ENCODE results near the gene WBP1L.
A peak's percentile ranks its signal among the peaks of the same experiment; 100 is the strongest.
"Not testable (repeated sequence)": the region's sequence is repeated elsewhere in the genome, so short reads cannot be mapped to it uniquely, and the experiment has no call there.

WBP1L gene

DNA sequence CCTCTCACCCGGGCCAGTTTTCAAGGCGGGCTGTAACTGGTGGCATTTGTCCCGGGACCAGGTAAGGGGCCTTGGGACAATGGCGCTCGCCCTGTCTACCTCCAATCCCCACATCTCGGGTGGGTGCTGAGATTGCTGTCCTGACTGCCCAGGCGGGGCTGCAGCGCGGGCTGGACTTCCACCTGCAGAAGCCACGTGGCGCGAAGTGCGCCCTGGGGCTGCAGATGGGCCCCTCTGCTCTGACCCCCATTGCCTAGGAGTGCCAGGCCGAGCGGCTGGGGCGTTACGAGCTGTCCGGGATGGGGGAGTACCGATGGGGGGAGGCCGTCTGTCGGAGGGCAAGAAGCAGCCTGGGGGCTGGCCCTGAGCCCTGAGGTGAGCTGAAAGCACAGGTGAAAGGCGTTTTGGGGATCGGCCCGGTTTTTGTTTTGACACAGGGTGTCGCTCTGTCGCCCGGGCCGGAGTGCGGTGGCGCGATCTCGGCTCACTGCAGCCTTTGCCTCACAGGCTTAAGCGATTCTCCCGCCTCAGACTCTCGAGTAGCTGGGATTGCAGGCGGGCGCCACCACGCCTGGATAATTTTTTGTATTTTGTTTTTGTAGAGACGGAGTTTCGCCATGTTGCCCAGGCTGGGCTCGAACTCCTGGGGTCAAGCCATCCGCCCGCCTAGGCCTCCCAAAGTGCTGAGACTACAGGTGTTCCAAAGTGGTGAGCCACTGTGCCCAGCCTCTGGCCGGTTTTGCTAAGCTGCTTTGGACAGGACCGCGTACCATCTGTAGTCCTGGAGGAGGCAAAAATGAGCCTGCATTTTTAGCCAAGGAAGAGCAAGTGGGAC, 28.9 kb upstream of the WBP1L start, which contains the start of gene SFXN2:
SFXN2 (plus strand) TSS at position 16 of the 835 bp plus-strand sequence. CDS start 12,001 bp downstream, outside the sequence.
- peak; percentile 63 to 70 for DNase-seq
- TF ChIP-seq GATA1 (IDR thresholded peaks at IDR 0.05; ENCODE audit: low read depth, low read length) = no peak
- TF ChIP-seq POLR2A (IDR thresholded peaks at IDR 0.05; ENCODE audit: low read length) = peak; percentile 74

DNA sequence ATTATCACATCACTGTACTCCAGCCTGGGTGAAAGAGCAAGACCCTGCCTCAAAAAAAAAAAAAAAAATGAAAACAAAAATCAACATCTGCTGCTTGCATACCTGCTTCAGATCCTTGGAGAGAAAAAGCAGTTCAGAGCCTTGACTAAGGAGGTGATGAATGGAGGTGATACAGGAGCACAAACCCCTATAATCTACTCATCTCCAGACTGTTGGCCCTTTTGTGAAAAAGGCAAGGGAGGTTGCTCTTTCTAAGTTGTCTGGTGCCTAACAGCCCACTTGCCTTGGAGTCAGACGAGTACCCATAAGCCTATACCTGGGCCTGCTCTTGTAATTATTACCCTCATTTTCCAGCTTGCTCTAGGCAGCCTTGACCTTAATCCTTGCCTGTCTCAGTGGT, 27.9 kb upstream of the WBP1L start:
- TF ChIP-seq GATA1 (IDR thresholded peaks at IDR 0.05; ENCODE audit: low read depth, low read length) (no peak), POLR2A (IDR thresholded peaks at IDR 0.05; ENCODE audit: low read length) (no peak)
- no peak for DNase-seq

DNA sequence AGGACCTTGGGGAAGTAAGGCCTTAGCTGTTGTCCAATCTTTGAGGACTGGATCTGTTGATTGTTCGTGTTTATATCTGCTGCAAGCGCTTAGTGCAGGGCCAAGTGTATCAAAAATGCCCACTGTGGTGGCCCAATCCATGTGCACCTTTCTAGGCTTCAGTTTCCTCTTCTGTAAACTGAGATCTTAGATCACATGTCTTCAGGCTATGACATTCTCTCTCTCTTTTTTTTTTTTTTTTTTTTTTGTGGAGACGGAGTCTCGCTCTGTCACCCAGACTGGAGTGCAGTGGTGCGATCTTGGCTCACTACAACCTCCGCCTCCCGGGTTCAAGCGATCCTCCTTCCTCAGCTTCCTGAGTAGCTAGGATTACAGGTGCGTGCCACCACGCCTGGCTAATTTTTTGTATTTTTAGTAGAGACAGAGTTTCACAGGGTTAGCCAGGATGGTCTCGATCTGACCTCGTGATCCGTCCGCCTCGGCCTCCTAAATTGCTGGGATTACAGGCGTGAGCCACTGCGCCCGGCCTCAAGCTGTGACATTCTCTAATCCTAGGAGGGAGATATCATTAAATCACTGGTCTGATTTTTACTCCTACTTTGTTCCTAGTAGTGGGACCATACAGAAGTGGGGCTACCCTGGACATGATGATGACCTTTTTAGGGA, 26.7 kb upstream of the WBP1L start:
- DNase-seq = not testable (repeated sequence)

DNA sequence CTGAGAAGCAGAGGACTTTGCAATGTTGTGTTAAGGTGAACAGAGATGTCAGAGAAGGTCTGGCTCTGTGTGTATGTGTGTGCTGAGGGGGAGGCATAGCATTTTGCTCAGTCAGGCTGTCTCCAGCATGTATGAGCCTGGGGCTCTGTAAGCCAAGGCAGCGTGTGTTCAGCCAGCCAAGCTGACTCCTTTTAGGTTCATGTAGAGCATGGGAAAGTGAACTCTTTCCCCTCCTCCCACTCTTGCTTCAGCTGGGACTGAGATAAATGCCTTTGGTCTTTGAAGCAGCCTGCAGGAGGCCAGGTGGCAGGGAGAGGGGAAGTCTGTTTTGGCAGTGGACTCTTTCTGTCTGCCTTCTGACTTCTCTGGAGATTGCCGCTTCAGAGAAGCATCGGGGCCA, 25.5 kb upstream of the WBP1L start:
- no peak for TF ChIP-seq POLR2A (IDR thresholded peaks at IDR 0.05; ENCODE audit: low read length)
- TF ChIP-seq GATA1 (IDR thresholded peaks at IDR 0.05; ENCODE audit: low read depth, low read length) = no peak

DNA sequence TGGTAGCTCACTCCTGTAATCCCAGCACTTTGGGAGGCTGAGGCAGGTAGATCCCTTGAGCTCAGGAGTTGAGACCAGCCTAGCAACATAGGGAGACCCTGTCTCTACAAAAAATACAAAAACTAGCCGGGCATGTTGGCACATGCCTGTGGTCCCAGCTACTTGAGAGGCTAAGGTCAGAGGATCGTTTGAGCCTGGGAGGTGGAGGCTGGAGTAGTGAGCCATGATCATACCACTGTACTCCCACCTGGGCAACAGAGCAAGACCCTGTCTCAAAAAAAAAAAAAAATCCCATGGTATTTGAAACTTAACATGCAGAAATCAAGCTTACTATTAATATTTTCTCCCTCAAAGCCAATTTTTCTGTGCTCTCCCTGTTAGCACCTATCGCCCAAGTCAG, 23.4 kb upstream of the WBP1L start:
- no peak for DNase-seq
- TF ChIP-seq POLR2A (IDR thresholded peaks at IDR 0.05; ENCODE audit: low read length) (no peak), GATA1 (IDR thresholded peaks at IDR 0.05; ENCODE audit: low read depth, low read length) (no peak)

More for the DNA sequence above, 25.5 kb upstream of the WBP1L start:
- DNase-seq = peak in 1 of 2 experiments; percentile 14

DNA sequence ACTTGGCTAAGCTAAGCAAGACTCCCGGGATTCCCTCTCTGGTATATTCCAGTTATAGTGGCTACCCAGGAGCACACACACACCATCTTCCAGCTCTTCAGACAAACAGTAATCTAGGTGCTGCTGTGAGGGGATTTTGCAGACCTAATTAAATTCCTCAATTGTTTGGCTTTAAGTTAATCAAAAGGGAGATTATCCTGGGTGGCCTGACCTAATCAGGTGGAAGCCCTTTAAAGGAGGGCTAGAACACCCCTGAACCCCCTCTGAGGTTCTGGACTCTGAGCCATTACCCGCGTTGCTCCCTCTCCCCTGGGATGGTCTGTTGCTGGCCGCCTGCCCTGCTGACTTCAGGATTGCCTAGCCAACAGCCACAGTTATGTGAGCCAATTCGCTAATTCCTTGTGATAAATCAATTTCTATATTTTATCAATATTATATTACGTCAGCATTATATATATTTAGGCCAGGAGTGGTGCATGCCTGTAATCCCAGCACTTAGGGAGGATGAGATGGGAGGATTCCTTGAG, 22.9 kb upstream of the WBP1L start:
- TF ChIP-seq POLR2A (IDR thresholded peaks at IDR 0.05; ENCODE audit: low read length) (no peak), GATA1 (IDR thresholded peaks at IDR 0.05; ENCODE audit: low read depth, low read length) (no peak)
- DNase-seq = no peak

DNA sequence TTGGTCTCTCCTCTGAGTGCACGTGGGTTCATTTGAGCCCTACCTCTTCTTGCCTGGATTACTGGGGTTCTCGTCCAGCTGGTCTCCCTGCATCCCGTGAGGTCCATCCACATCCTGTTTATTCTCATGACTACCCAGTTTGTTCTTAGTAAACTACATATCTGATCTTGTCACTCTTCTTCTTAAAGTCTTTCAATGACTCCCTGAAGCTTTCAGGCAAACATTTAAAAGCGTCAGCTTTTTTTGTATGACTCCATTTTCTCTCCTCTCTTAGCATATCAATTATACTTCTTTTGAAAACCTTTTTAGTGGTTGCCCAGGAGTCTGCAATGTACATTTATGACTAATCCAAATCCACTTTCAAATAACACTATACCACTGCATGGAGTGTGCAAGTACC, 21.8 kb upstream of the WBP1L start:
- TF ChIP-seq GATA1 (IDR thresholded peaks at IDR 0.05; ENCODE audit: low read depth, low read length) = no peak
- no peak for TF ChIP-seq POLR2A (IDR thresholded peaks at IDR 0.05; ENCODE audit: low read length)

DNA sequence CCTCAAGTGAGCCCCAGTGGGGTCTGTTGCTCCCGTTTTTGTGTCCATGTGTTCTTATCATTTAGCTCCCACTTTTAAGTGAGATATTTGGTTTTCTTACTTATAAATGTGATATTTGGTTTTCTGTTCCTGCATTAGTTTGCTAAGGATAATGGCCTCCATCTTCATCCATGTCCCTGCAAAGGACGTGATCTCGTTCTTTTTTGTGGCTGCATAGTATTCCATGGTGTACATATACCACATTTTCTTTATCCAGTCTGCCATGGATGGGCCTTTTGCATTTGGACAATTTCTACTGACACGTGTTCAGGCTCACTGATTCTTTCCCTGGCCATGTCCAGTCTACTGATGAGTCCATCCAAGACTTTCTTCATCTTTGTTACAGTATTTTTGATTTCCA, 19.8 kb upstream of the WBP1L start:
- DNase-seq = no peak
- TF ChIP-seq GATA1 (IDR thresholded peaks at IDR 0.05; ENCODE audit: low read depth, low read length) = no peak
- no peak for TF ChIP-seq POLR2A (IDR thresholded peaks at IDR 0.05; ENCODE audit: low read length)

More for the DNA sequence above, 21.8 kb upstream of the WBP1L start:
- DNase-seq = no peak

DNA sequence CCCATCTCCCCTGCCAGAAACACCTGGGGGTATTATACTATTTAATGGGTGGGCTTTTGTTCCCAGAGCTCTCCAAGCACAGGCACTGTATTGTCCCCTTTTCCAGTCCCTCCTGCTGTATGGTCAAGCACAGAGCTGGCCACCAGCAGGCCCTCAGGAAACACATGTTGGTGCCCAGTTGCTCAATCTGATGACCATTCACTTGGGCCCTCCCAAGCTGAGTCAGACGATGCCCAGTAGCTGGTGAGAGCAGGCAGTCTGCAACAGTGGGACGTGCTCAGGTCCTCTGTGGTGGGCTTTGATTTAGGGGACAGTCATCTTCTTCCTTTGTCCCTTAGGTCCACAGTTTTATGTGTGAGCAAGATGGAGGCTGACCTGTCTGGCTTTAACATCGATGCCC, 17.5 kb upstream of the WBP1L start:
- no peak for DNase-seq
- TF ChIP-seq GATA1 (IDR thresholded peaks at IDR 0.05; ENCODE audit: low read depth, low read length) (no peak), POLR2A (IDR thresholded peaks at IDR 0.05; ENCODE audit: low read length) (no peak)

DNA sequence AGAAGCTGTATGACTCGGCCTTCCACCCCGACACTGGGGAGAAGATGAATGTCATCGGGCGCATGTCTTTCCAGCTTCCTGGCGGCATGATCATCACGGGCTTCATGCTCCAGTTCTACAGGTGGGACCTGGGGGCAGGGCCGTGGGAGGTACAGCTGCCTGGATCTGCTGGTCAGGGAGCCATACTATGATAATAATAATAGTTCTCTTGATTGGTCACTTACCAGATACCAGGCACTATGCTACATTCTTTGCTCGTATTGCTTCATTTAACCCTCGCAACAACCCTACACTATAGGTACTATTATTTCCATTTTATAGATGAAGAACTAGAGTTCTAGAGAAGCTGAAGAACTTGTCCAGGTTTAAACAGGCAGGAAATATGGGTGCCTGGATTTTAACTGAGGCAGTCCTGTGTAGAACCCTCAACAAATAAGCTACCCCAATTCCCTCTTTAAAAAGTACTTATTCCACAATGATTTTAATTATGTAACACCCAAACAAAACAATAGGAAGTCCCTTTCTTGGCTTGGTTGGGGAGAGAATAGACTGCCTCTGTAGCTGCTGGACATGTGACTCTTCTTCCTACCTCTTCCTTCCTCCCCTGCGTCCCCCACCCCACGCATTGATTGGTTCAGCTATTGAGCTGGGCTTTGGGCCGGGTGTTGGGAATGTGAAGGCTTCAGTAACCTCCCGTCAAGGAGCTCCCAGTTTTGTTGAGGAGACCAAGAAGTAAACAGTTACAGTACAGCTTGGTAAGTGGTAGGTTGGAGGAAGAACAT, 16.5 kb upstream of the WBP1L start:
- no peak for DNase-seq
- TF ChIP-seq GATA1 (IDR thresholded peaks at IDR 0.05; ENCODE audit: low read depth, low read length) (no peak), POLR2A (IDR thresholded peaks at IDR 0.05; ENCODE audit: low read length) (no peak)

DNA sequence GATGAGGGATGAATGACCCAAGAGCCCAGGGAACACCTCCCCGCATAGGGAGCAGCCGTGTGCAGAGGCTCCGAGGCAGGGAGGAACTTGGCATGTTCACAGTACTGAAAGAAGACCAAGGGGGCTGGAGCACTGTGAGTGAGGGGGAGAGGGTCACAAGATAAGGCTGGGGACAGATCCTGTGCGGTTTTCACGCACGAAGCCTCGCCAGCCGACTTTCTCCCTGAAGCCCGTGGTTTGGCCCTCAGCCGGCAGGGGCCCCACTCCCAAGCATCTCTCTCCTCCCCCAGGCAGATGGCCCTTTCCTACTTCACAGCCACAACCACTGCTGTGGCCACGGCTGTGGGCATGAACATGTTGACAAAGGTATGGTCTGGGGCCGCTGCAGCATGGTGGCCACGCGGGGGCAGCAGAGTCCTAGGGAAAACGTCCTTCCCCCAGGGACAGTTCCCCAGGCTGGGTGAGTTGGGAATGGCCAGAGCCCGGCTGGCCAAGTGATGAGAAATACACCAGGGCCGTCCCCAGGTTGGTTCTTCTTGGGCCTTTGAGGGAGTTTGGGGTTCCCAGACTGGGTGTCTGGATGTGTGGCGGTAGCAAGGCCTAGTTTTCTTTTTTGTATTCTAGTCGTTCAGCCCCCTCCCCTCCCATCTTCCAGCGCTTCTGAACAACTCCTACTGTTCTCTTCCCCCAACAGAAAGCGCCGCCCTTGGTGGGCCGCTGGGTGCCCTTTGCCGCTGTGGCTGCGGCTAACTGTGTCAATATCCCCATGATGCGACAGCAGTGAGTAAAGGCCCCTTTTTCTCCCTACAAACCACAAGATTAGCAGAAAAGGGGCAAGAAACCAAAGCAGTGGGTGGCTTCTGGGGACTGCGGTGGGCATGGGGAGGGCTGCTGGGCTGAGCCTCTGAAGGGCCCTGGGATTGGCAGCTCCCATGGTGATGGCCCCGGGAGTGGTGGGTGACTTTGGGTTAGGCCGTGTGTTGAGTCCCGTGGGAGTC, 14.4 kb upstream of the WBP1L start:
- DNase-seq = peak; percentile 66 to 87
- TF ChIP-seq GATA1 (IDR thresholded peaks at IDR 0.05; ENCODE audit: low read depth, low read length) (no peak), POLR2A (IDR thresholded peaks at IDR 0.05; ENCODE audit: low read length) (no peak)

DNA sequence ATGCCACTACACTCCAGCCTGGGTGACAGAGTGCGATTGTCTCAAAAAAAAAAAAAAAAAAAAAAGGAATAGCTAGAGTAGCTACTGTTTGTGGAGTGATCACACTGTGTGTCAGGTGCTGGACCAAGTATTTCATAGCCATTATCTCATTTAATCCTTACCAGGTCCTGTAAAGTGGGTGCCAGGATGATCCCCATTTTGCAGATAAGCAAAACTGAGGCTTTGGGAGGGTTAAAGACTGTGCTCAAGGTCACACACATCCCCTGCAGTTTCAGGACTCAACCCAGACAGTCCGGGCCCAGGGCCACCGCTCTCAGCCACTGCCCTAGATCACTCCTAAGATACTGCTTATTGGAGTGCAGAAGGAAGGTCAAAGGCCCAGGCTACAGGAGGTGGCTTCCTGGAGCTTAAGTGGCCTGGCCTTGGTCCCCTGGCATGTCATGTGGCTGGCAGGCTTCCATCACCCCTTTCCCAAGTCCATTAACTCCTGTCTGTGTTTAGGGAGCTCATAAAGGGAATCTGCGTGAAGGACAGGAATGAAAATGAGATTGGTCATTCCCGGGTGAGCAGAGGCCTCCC, 12.4 kb upstream of the WBP1L start:
- TF ChIP-seq GATA1 (IDR thresholded peaks at IDR 0.05; ENCODE audit: low read depth, low read length) = no peak
- TF ChIP-seq POLR2A (IDR thresholded peaks at IDR 0.05; ENCODE audit: low read length) = no peak
- no peak for DNase-seq

Measured in erythroblast (primary cell).